ENCODE data around the gene TIE1. TPM values are rescaled to one million over a fixed set of nuclear protein-coding genes. Genes with fewer than 3 reads are reported as not detected.

The TIE1 gene
- total RNA-seq, 2 experiments from 2014 or later: 0.15 to 0.66 TPM

DNA sequence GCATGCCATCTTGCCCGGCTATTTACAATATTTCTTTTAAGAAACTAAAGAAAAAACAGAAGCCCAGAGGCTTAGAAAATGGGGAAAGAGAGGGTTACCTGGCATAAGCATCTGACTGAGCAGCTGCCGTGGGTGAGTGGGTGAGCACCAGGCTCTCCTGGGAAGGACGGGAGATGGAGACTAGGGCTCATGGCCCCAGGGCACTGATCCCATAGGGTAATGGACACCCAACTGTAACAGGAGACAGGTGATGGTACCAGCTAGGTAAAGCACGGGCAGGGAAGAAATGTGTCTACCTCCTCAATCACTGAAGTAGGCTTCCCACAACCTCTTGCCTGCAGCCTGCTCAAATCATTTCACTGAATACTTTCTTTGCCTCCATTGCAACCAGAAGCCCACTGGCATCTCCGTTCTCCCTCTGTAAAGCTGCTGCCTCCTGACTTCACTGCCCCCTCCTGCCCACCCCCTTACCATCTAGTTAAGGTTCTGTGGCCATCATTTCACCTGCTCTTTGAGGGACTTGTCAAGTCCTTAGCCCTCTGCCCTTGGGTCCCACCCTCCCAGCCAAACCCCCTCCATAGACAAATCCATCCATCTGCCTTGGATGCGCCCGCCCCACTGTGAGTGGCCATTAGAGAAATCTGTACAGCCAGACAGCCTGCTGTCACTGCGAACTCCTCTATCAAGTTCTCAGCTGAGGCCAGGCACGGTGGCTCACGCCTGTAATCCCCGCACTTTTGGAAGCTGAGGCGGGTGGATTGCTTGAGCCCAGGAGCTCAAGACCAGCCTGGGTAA lies 24.8 kb upstream of the TIE1 start:
- Histone ChIP-seq H3K9me3 (ENCODE audit: low read length) (no peaks in the 10 kb centered on the region), H3K4me3 (ENCODE audit: low read depth, low read length, poor library complexity, severe bottlenecking) (no peak overlapping the region), H3K27ac (ENCODE audit: low read depth, low read length, poor library complexity, severe bottlenecking) (no peak overlapping the region), H3K4me1 (ENCODE audit: insufficient read depth, low read length, poor library complexity, severe bottlenecking) (peaks cover 10% of the 10 kb centered on the region), H3K4me2 (ENCODE audit: low read length) (no peak overlapping the region), H2AFZ (ENCODE audit: low read length) (no peak overlapping the region), H4K20me1 (ENCODE audit: insufficient read depth, low read length) (no peaks in the 10 kb centered on the region), H3K9me2 (ENCODE audit: insufficient read depth, low read length) (no peaks in the 10 kb centered on the region), H3K36me3 (ENCODE audit: insufficient read depth, low read length) (no peaks in the 10 kb centered on the region), H3K79me2 (ENCODE audit: insufficient read depth, low read depth, low read length) (no peaks in the 10 kb centered on the region)
- ChIA-PET POLR2A (no interaction called here), CTCF (ENCODE audit: unreplicated experiment) (no interaction called here)
- no TSS peak for BruUV-seq (replicated peaks)
- intact Hi-C loops (cut with micrococcal nuclease; ENCODE audit: unreplicated experiment): no loop called here
- DNase-seq (ENCODE audit: low spot score): no peak
- TF ChIP-seq EZH2phosphoT487 (IDR thresholded peaks at IDR 0.05; ENCODE audit: borderline replicate concordance, low read depth, low read length): no peak
- TF ChIP-seq, protein P1, sequence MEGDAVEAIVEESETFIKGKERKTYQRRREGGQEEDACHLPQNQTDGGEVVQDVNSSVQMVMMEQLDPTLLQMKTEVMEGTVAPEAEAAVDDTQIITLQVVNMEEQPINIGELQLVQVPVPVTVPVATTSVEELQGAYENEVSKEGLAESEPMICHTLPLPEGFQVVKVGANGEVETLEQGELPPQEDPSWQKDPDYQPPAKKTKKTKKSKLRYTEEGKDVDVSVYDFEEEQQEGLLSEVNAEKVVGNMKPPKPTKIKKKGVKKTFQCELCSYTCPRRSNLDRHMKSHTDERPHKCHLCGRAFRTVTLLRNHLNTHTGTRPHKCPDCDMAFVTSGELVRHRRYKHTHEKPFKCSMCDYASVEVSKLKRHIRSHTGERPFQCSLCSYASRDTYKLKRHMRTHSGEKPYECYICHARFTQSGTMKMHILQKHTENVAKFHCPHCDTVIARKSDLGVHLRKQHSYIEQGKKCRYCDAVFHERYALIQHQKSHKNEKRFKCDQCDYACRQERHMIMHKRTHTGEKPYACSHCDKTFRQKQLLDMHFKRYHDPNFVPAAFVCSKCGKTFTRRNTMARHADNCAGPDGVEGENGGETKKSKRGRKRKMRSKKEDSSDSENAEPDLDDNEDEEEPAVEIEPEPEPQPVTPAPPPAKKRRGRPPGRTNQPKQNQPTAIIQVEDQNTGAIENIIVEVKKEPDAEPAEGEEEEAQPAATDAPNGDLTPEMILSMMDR (conservative IDR thresholded peaks at IDR 0.05; ENCODE audit: low read length): no peak

DNA sequence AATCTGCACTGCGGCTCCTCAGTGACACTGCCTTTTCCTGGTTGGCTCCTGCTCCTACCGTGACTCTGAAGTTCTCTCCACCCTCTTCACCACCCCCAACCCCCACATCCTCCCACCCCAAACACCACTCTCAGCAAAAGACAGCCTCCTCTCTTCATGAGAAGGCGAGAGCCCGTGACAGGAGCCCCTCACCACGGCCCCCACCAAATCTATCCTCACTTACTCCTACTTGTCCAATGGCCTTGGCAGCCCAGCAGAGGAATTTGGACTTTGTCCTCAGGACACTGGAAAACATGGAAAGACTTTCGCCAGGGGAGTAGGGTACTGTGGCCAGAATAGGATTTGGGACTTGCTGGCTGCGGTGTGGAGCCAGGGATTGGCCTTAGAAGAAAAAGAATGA lies 24.1 kb upstream of the TIE1 start:
- no peak for TF ChIP-seq EZH2phosphoT487 (IDR thresholded peaks at IDR 0.05; ENCODE audit: borderline replicate concordance, low read depth, low read length)
- TF ChIP-seq, protein P1 (conservative IDR thresholded peaks at IDR 0.05; ENCODE audit: low read length): no peak
- Histone ChIP-seq H3K4me2 (ENCODE audit: low read length) (no peak overlapping the region), H3K4me1 (ENCODE audit: insufficient read depth, low read length, poor library complexity, severe bottlenecking) (peaks cover 10% of the 10 kb centered on the region), H3K9me2 (ENCODE audit: insufficient read depth, low read length) (no peaks in the 10 kb centered on the region), H3K36me3 (ENCODE audit: insufficient read depth, low read length) (no peaks in the 10 kb centered on the region), H3K27ac (ENCODE audit: low read depth, low read length, poor library complexity, severe bottlenecking) (no peak overlapping the region), H3K79me2 (ENCODE audit: insufficient read depth, low read depth, low read length) (no peaks in the 10 kb centered on the region), H3K4me3 (ENCODE audit: low read depth, low read length, poor library complexity, severe bottlenecking) (no peak overlapping the region), H3K9me3 (ENCODE audit: low read length) (no peaks in the 10 kb centered on the region), H4K20me1 (ENCODE audit: insufficient read depth, low read length) (no peaks in the 10 kb centered on the region), H2AFZ (ENCODE audit: low read length) (no peak overlapping the region)
- intact Hi-C loops (cut with micrococcal nuclease; ENCODE audit: unreplicated experiment): no loop called here
- no TSS peak for BruUV-seq (replicated peaks)
- ChIA-PET POLR2A (no interaction called here), CTCF (ENCODE audit: unreplicated experiment) (no interaction called here)
- DNase-seq (ENCODE audit: low spot score): no peak

DNA sequence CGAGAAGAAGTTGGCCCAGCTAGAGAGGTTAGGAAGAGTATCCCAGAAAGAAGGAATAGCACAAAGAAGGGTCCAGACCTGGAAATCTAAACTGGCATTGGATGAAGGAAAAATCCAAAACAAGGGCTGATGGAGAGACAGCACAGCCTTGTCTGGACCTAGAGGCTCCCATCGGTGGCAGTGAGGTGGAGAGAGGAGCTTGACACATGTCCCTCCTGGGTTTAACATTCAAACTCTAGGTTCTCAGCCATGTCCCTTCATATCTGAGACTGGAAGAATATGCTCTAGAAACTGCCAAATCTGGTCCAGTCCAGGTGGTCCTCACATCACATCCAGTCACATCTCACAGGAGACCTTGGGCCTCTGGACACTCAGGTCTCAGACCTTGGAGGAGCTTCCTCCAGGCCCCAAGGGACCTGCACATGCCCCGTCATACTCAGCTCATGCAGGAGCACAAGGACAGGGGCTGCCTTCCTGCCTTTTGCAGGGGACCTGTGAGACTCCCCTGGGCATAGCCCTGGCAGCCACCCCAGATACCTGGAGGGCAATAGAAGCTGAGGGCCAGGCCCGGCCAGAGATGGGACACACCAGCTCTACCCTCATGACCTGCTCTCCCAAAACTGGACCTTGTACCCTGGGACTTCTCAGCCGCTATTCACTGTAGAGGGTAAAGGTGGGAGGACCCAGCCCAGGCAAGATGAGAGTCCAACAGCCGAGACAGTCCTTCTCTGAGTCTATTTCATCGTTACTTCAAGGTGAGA lies 23.5 kb upstream of the TIE1 start:
- H3K4me2 ChIP-seq (ENCODE audit: low read length): no peak overlapping the region
- no peak overlapping the region for H2AFZ ChIP-seq (ENCODE audit: low read length)
- BruUV-seq (replicated peaks): no TSS peak
- H3K4me3 ChIP-seq (ENCODE audit: low read depth, low read length, poor library complexity, severe bottlenecking): no peak overlapping the region
- no peaks in the 10 kb centered on the region for H3K79me2 ChIP-seq (ENCODE audit: insufficient read depth, low read depth, low read length)
- H3K9me2 ChIP-seq (ENCODE audit: insufficient read depth, low read length): no peaks in the 10 kb centered on the region
- ChIA-PET CTCF (ENCODE audit: unreplicated experiment) (no interaction called here), POLR2A (no interaction called here)
- intact Hi-C loops (cut with micrococcal nuclease; ENCODE audit: unreplicated experiment): no loop called here
- no peaks in the 10 kb centered on the region for H4K20me1 ChIP-seq (ENCODE audit: insufficient read depth, low read length)
- peaks cover 10% of the 10 kb centered on the region for H3K4me1 ChIP-seq (ENCODE audit: insufficient read depth, low read length, poor library complexity, severe bottlenecking)
- H3K9me3 ChIP-seq (ENCODE audit: low read length): no peaks in the 10 kb centered on the region
- no peak overlapping the region for H3K27ac ChIP-seq (ENCODE audit: low read depth, low read length, poor library complexity, severe bottlenecking)
- H3K36me3 ChIP-seq (ENCODE audit: insufficient read depth, low read length): no peaks in the 10 kb centered on the region
- DNase-seq (ENCODE audit: low spot score): no peak
- TF ChIP-seq, protein P1 (conservative IDR thresholded peaks at IDR 0.05; ENCODE audit: low read length): no peak
- no peak for TF ChIP-seq EZH2phosphoT487 (IDR thresholded peaks at IDR 0.05; ENCODE audit: borderline replicate concordance, low read depth, low read length)
